ENCODE results near the gene TIA1.

The TIA1 gene

GRCh38 chr2:70201831-70202230 is 46.6 kb downstream of the TIA1 start:
- TF ChIP-seq, protein P1, sequence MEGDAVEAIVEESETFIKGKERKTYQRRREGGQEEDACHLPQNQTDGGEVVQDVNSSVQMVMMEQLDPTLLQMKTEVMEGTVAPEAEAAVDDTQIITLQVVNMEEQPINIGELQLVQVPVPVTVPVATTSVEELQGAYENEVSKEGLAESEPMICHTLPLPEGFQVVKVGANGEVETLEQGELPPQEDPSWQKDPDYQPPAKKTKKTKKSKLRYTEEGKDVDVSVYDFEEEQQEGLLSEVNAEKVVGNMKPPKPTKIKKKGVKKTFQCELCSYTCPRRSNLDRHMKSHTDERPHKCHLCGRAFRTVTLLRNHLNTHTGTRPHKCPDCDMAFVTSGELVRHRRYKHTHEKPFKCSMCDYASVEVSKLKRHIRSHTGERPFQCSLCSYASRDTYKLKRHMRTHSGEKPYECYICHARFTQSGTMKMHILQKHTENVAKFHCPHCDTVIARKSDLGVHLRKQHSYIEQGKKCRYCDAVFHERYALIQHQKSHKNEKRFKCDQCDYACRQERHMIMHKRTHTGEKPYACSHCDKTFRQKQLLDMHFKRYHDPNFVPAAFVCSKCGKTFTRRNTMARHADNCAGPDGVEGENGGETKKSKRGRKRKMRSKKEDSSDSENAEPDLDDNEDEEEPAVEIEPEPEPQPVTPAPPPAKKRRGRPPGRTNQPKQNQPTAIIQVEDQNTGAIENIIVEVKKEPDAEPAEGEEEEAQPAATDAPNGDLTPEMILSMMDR (IDR thresholded peaks at IDR 0.05; ENCODE audit: low read depth, low read length, missing control alignments): no peak
- no peak for DNase-seq (ENCODE audit: extremely low read depth, low read depth)
- no peak overlapping the region for H3K4me3 ChIP-seq (replicated peaks; ENCODE audit: low read depth, low read length)

GRCh38 chr2:70201225-70201768 is 47.1 kb downstream of the TIA1 start:
- H3K4me3 ChIP-seq (replicated peaks; ENCODE audit: low read depth, low read length): no peak overlapping the region
- no peak for DNase-seq (ENCODE audit: extremely low read depth, low read depth)
- TF ChIP-seq, protein P1 (IDR thresholded peaks at IDR 0.05; ENCODE audit: low read depth, low read length, missing control alignments): no peak

GRCh38 chr2:70199320-70199864 is 49.0 kb downstream of the TIA1 start:
- TF ChIP-seq, protein P1 (IDR thresholded peaks at IDR 0.05; ENCODE audit: low read depth, low read length, missing control alignments): no peak
- no peak for DNase-seq (ENCODE audit: extremely low read depth, low read depth)
- no peak overlapping the region for H3K4me3 ChIP-seq (replicated peaks; ENCODE audit: low read depth, low read length)

DNA sequence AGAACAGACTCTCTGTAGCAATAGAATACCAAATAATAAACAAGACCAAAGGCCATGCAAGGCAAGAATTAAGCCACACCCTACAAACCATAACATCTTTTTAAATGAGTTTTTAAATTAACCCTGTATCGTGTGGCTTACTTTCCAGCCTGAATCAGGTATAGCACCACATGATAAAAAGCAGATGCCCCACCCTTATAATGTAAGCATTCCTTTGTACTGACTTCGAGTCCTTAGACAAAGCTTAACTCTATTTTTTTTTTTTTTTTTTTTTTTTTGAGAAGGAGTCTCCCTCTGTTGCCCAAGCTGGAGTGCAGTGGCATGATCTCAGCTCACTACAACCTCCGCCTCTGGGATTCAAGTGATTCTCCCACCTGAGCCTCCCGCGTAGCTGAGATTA is 55.9 kb downstream of the TIA1 start:
- no peak for DNase-seq (ENCODE audit: extremely low read depth, low read depth)
- H3K4me3 ChIP-seq (replicated peaks; ENCODE audit: low read depth, low read length): no peak overlapping the region
- TF ChIP-seq, protein P1 (IDR thresholded peaks at IDR 0.05; ENCODE audit: low read depth, low read length, missing control alignments): no peak

- TF ChIP-seq, protein P1 (IDR thresholded peaks at IDR 0.05; ENCODE audit: low read depth, low read length, missing control alignments): no peak
- H3K4me3 ChIP-seq (replicated peaks; ENCODE audit: low read depth, low read length): peak overlapping the region; percentile 72
- no peak for DNase-seq (ENCODE audit: extremely low read depth, low read depth)
Measured at GRCh38 chr2:70191244-70191735, 57.1 kb downstream of the TIA1 start.

- TF ChIP-seq, protein P1 (IDR thresholded peaks at IDR 0.05; ENCODE audit: low read depth, low read length, missing control alignments): no peak
- H3K4me3 ChIP-seq (replicated peaks; ENCODE audit: low read depth, low read length): peak within 1 kb of the TSS; percentile 72
- peak; percentile 91 for DNase-seq (ENCODE audit: extremely low read depth, low read depth)
Measured at GRCh38 chr2:70190418-70191243, 57.8 kb downstream of the TIA1 start, which contains the start of gene C2orf42. C2orf42 (minus strand) TSS chr2:70191019; CDS start chr2:70181985, 9,034 bp downstream.
